H9 (cell line): Measurements from ENCODE around the gene MAP7D3. TPM values are rescaled to one million over a fixed set of nuclear protein-coding genes. Genes with fewer than 3 reads are reported as not detected.

Experiments used
- DNase-seq: peaks from one replicate; pipeline ENCODE4 v3.0.0-alpha.2; 2017
- H2AFZ ChIP-seq: one replicate; pipeline ENCODE4 v1.6.1; 2013; ENCODE audit warnings: mild to moderate bottlenecking, low read length, control low read depth, moderate library complexity
- H2AK5ac ChIP-seq: 2 replicates; pipeline ENCODE4 v1.6.1; 2013; ENCODE audit warnings: low read length, control low read depth, mixed read lengths; ENCODE audit not compliant: insufficient read length
- H2BK120ac ChIP-seq: one replicate; pipeline ENCODE4 v1.6.1; 2013; ENCODE audit warnings: low read depth, mild to moderate bottlenecking, low read length, control low read depth, inconsistent platforms; ENCODE audit not compliant: poor library complexity, severe bottlenecking
- H2BK12ac ChIP-seq: 2 replicates; pipeline ENCODE4 v1.6.1; 2013; ENCODE audit warnings: low read length, control low read depth, mixed read lengths, low read depth; ENCODE audit not compliant: insufficient read length
- H2BK15ac ChIP-seq: 2 replicates; pipeline ENCODE4 v1.6.1; 2013; ENCODE audit warnings: low read depth, low read length, control low read depth
- H2BK20ac ChIP-seq: one replicate; pipeline ENCODE4 v1.6.1; 2013; ENCODE audit warnings: low read depth, mild to moderate bottlenecking, low read length, control low read depth, inconsistent platforms; ENCODE audit not compliant: poor library complexity, severe bottlenecking
- H2BK5ac ChIP-seq: 2 replicates; pipeline ENCODE4 v1.6.1; 2013; ENCODE audit warnings: low read length, control low read depth, mixed read lengths; ENCODE audit not compliant: insufficient read length
- H3K14ac ChIP-seq: 2 replicates; pipeline ENCODE4 v1.6.1; 2013; ENCODE audit warnings: low read length, control low read depth; ENCODE audit not compliant: insufficient read depth
- H3K18ac ChIP-seq: 2 replicates; pipeline ENCODE4 v1.6.1; 2013; ENCODE audit warnings: low read depth, mild to moderate bottlenecking, mixed read lengths, low read length, control low read depth; ENCODE audit not compliant: insufficient read length
- H3K23ac ChIP-seq: 2 replicates; pipeline ENCODE4 v1.6.1; 2013; ENCODE audit warnings: low read length, control low read depth, mixed read lengths, low read depth; ENCODE audit not compliant: insufficient read length
- H3K23me2 ChIP-seq: 2 replicates; pipeline ENCODE4 v1.6.1; 2013; ENCODE audit warnings: low read depth, mild to moderate bottlenecking, mixed read lengths, low read length, control low read depth; ENCODE audit not compliant: insufficient read length, poor library complexity, severe bottlenecking
- H3K27ac ChIP-seq: 2 replicates; pipeline ENCODE4 v1.5.1; 2013; ENCODE audit warnings: low read length, control low read depth, mixed read lengths, low read depth; ENCODE audit not compliant: insufficient read length
- H3K27me3 ChIP-seq: 2 replicates; pipeline ENCODE4 v1.6.1; 2013; ENCODE audit warnings: low read length, control low read depth, inconsistent platforms; ENCODE audit not compliant: insufficient read depth
- H3K4ac ChIP-seq: 2 replicates; pipeline ENCODE4 v1.6.1; 2013; ENCODE audit warnings: low read depth, mild to moderate bottlenecking, control low read depth, inconsistent platforms, low read length, moderate library complexity
- H3K4me1 ChIP-seq: 2 replicates; pipeline ENCODE4 v1.6.1; 2013; ENCODE audit warnings: low read length, control low read depth, inconsistent platforms; ENCODE audit not compliant: insufficient read depth
- H3K4me2 ChIP-seq: 2 replicates; pipeline ENCODE4 v1.6.1; 2013; ENCODE audit warnings: low read length, control low read depth, mixed read lengths; ENCODE audit not compliant: insufficient read length, insufficient read depth
- H3K56ac ChIP-seq: 2 replicates; pipeline ENCODE4 v1.6.1; 2013; ENCODE audit warnings: low read depth, mild to moderate bottlenecking, mixed read lengths, low read length, control low read depth; ENCODE audit not compliant: insufficient read length
- H3K79me1 ChIP-seq: 2 replicates; pipeline ENCODE4 v1.6.1; 2013; ENCODE audit warnings: low read depth, mild to moderate bottlenecking, moderate library complexity, low read length, control low read depth, inconsistent platforms; ENCODE audit not compliant: insufficient read depth, poor library complexity, severe bottlenecking
- H3K79me2 ChIP-seq: 2 replicates; pipeline ENCODE4 v1.6.1; 2013; ENCODE audit warnings: low read length, control low read depth, inconsistent platforms; ENCODE audit not compliant: insufficient read depth
- H3K9ac ChIP-seq: 2 replicates; pipeline ENCODE4 v1.6.1; 2013; ENCODE audit warnings: low read length, control low read depth, mixed read lengths; ENCODE audit not compliant: insufficient read length; ENCODE audit errors: extremely low read depth
- H3K9me3 ChIP-seq: one replicate; pipeline ENCODE4 v1.6.1; 2013; ENCODE audit warnings: low read depth, low read length, inconsistent platforms; ENCODE audit not compliant: control insufficient read depth
- H3T11ph ChIP-seq: one replicate; pipeline ENCODE4 v1.6.1; 2013; ENCODE audit warnings: mild to moderate bottlenecking, low read length, control low read depth, inconsistent platforms
- H4K20me1 ChIP-seq: one replicate; pipeline ENCODE4 v1.6.1; 2013; ENCODE audit not compliant: control insufficient read depth, insufficient read length, insufficient read depth
- H4K5ac ChIP-seq: 2 replicates; pipeline ENCODE4 v1.6.1; 2013; ENCODE audit warnings: low read depth, mild to moderate bottlenecking, mixed read lengths, low read length, control low read depth; ENCODE audit not compliant: insufficient read length
- H4K8ac ChIP-seq: replicated peaks from 2 replicates; pipeline ENCODE4 v1.6.1; 2013; ENCODE audit warnings: low read length, control low read depth, mixed read lengths, low read depth; ENCODE audit not compliant: insufficient read length
- H4K91ac ChIP-seq: 2 replicates; pipeline ENCODE4 v1.6.1; 2013; ENCODE audit warnings: low read depth, mild to moderate bottlenecking, moderate library complexity, mixed read lengths, low read length, control low read depth; ENCODE audit not compliant: insufficient read length
- H3K27ac Mint-ChIP-seq, 3 experiments: 2 replicates in 2 of 3; 3 replicates in 1 of 3; pipeline ENCODE4 v1.8.0; 2020 to 2021; ENCODE audit warnings: mixed read lengths in 3 of 3, mild to moderate bottlenecking in 1 of 3, moderate library complexity in 1 of 3
- H3K27me3 Mint-ChIP-seq: 2 replicates; pipeline ENCODE4 v1.8.0; 2021; ENCODE audit warnings: low read depth, mild to moderate bottlenecking, moderate library complexity, mixed read lengths
- H3K36me3 Mint-ChIP-seq, 3 experiments: 2 replicates in 2 of 3; 3 replicates in 1 of 3; pipeline ENCODE4 v1.8.0; 2020 to 2021; ENCODE audit warnings: low read depth in 3 of 3, mixed read lengths in 3 of 3; ENCODE audit not compliant: insufficient read depth in 1 of 3
- H3K4me1 Mint-ChIP-seq, 2 experiments: 2 replicates each; pipeline ENCODE4 v1.8.0; 2020; ENCODE audit warnings: mixed read lengths in 2 of 2
- H3K4me3 Mint-ChIP-seq, 2 experiments: 2 replicates in 1 of 2; 3 replicates in 1 of 2; pipeline ENCODE4 v1.8.0; 2020 to 2021; ENCODE audit warnings: mild to moderate bottlenecking in 2 of 2, mixed read lengths in 2 of 2, moderate library complexity in 1 of 2
- H3K9me3 Mint-ChIP-seq, 2 experiments: 2 replicates in 1 of 2; 3 replicates in 1 of 2; pipeline ENCODE4 v1.8.0; 2020; ENCODE audit warnings: mild to moderate bottlenecking in 2 of 2, mixed read lengths in 2 of 2, moderate library complexity in 1 of 2
- WGBS: extraction: QIAGEN DNeasy Blood & Tissue Kit; methylation state at CpG from one replicate; pipeline ENCODE4 v1.1.7; 2013; ENCODE audit warnings: missing lambda C conversion rate, low lambda C conversion rate, mixed read lengths; ENCODE audit not compliant: insufficient read length; ENCODE audit errors: extremely low coverage; 5-methylcytosine and 5-hydroxymethylcytosine counted together
- total RNA-seq: library from RNA; stranded (reverse); gene quantifications from 2 replicates; pipeline ENCODE4 v1.2.1, GENCODE V29; 2021
- TF ChIP-seq, protein P1 (sequence below): fragments of 200-600 bp; sonication (generic); conservative IDR thresholded peaks from 3 replicates; pipeline ENCODE4 v1.8.0; 2021; ENCODE audit warnings: antibody characterized with exemption, mild to moderate bottlenecking

MAP7D3 gene
- total RNA-seq, 1 experiment from 2014 or later: 15.2 TPM

DNA sequence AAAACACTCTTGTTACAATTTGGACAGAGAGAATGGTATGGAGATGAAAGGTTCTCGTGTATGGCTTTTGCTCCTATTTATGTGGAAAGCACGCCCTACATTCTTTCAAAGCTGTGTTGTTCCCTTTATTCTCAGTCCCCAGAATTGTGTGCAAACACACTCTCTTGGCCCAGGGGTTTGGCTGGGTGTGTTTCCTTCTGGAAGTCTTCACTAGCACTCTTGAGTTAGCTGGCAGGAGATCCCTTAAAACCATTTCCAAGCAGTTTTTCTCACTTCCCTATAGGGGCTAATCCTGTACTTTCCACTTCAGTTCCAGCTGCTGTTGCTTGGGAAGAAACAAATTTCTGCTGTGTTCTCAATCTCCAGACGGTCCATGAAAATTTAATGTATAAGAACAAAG lies 68.8 kb downstream of the MAP7D3 start:
- Histone ChIP-seq H2BK15ac (no peak overlapping the region), H3K4ac (no peak overlapping the region), H3K23me2 (no peaks in the 10 kb centered on the region), H4K20me1 (no peaks in the 10 kb centered on the region), H3K56ac (no peak overlapping the region), H3K27ac (no peak overlapping the region), H3K4me2 (no peak overlapping the region), H2BK20ac (no peak overlapping the region), H3K14ac (no peak overlapping the region), H3K9ac (no peak overlapping the region), H3K27me3 (no peaks in the 10 kb centered on the region), H3K23ac (no peak overlapping the region), H3K18ac (no peak overlapping the region), H4K5ac (no peak overlapping the region), H3K4me1 (no peaks in the 10 kb centered on the region), H3K79me2 (no peaks in the 10 kb centered on the region), H3K79me1 (no peaks in the 10 kb centered on the region), H2BK5ac (no peak overlapping the region), H4K8ac (no peak overlapping the region), H2AK5ac (no peak overlapping the region), H2AFZ (no peak overlapping the region), H2BK120ac (no peak overlapping the region), H3K9me3 (peaks cover 36% of the 10 kb centered on the region), H3T11ph (no peak overlapping the region), H2BK12ac (no peak overlapping the region), H4K91ac (no peak overlapping the region)
- Mint-ChIP-seq H3K4me1 (no peaks in the 10 kb centered on the region), H3K4me3 (no peak overlapping the region), H3K27ac (no peak overlapping the region), H3K27me3 (no peaks in the 10 kb centered on the region), H3K9me3 (peaks cover 37 to 51% of the 10 kb centered on the region in 2 experiments), H3K36me3 (0 out of 7 replicates have a peak, but pooled peaks cover 0 to 3% (median 0%) of the 10 kb centered on the region in 3 experiments)
- DNase-seq: no peak
- no CpG with 5 or more reads among the region's 3 CpGs for WGBS
- TF ChIP-seq, protein P1, sequence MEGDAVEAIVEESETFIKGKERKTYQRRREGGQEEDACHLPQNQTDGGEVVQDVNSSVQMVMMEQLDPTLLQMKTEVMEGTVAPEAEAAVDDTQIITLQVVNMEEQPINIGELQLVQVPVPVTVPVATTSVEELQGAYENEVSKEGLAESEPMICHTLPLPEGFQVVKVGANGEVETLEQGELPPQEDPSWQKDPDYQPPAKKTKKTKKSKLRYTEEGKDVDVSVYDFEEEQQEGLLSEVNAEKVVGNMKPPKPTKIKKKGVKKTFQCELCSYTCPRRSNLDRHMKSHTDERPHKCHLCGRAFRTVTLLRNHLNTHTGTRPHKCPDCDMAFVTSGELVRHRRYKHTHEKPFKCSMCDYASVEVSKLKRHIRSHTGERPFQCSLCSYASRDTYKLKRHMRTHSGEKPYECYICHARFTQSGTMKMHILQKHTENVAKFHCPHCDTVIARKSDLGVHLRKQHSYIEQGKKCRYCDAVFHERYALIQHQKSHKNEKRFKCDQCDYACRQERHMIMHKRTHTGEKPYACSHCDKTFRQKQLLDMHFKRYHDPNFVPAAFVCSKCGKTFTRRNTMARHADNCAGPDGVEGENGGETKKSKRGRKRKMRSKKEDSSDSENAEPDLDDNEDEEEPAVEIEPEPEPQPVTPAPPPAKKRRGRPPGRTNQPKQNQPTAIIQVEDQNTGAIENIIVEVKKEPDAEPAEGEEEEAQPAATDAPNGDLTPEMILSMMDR: no peak
